ENCODE results near the gene GPLD1.
A peak's percentile ranks its signal among the peaks of the same experiment; 100 is the strongest.
"Not testable (repeated sequence)": the region's sequence is repeated elsewhere in the genome, so short reads cannot be mapped to it uniquely, and the experiment has no call there.

The GPLD1 gene

DNA sequence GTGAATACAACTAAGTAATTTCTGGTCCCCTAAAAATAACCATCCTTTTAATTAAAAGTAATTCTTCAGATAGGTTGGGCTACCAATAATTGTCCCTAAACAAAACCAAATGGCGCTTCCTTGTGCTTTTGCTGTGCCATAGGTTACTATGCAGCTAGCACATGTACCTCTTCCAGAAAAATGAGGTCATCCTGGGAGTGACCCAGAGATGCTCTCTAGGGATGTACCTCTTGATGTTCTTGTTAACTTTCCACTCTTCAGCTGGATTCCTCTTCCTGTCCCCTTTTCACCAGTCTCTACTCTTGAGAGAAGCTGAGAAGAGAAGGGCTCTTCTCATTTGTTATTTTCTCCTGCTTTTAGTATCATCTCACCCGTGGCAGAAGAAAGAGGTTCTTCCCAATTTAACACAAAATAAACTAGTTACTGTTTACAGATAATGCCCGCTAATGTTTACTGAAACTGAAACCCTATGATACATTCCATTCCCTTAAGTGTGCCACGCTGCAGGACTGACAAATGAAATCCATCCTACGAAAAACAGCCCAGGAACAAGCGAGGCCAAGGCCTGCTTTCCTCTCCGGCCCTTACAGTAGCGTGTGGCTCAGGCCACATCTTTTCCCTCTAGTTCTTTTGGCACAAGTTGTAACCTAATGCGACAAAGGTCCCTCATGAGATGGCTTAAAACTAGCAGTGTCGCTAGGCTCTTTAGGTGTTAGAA, 62.5 kb downstream of the GPLD1 start:
- Histone ChIP-seq H3K27ac (ENCODE audit: low read length) (no peak overlapping the region), H3K27me3 (ENCODE audit: control insufficient read depth, insufficient read depth, low read length) (no peaks in the 10 kb centered on the region), H3K4me3 (ENCODE audit: low read length) (no peak overlapping the region), H3K36me3 (ENCODE audit: control insufficient read depth, insufficient read depth, low read length) (peaks cover 5% of the 10 kb centered on the region), H3K9me3 (ENCODE audit: control insufficient read depth, insufficient read depth, low read length) (no peaks in the 10 kb centered on the region), H3K4me1 (ENCODE audit: control insufficient read depth, insufficient read depth, low read length) (no peaks in the 10 kb centered on the region)
- no CpG with 5 or more reads among the region's 10 CpGs for WGBS (ENCODE audit: insufficient coverage, insufficient read length)
- DNase-seq (ENCODE audit: low read depth, low spot score), result no peak

DNA sequence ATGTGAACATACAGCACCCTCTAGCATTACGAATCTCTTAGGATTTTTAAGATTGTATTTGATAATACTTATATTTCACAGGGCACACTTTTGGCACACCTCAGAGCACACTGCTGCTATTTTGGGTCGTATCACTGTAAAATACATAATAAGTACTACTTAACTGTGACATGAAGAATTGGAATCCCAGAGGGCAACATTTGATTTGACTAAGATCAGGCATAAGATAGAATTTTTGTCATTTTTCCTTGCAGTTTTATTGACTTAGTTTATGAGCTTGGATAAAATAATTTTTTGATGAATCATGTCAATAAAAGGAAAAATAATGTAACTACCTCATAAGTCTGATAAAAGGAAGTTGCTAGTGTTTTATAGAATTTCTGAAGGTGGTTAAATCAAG, 64.3 kb downstream of the GPLD1 start:
- H3K36me3 ChIP-seq (ENCODE audit: control insufficient read depth, insufficient read depth, low read length), result peaks cover 12% of the 10 kb centered on the region
- no CpG with 5 or more reads among the region's 2 CpGs for WGBS (ENCODE audit: insufficient coverage, insufficient read length)
- H3K4me1 ChIP-seq (ENCODE audit: control insufficient read depth, insufficient read depth, low read length), result no peaks in the 10 kb centered on the region
- no peaks in the 10 kb centered on the region for H3K27me3 ChIP-seq (ENCODE audit: control insufficient read depth, insufficient read depth, low read length)
- no peak overlapping the region for H3K27ac ChIP-seq (ENCODE audit: low read length)
- H3K4me3 ChIP-seq (ENCODE audit: low read length), result no peak overlapping the region
- H3K9me3 ChIP-seq (ENCODE audit: control insufficient read depth, insufficient read depth, low read length), result no peaks in the 10 kb centered on the region
- no peak for DNase-seq (ENCODE audit: low read depth, low spot score)

DNA sequence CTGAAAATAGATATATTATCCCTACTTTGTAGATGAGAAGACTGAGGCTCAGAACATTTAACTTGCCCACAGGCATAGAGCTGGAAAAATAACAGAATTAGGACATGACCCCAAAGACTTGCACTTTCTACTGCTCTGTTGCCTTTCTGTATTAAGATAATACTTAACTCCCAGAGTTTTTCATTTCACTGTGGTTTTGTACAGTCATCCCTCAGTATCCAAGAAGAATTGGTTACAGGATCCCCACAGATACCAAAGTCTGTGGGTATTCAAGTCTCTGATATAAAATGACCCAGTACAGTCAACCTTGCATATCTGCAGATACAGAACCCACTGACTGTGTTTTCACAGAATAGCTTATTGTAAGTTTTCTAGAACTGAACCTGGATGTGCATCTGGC, 69.9 kb downstream of the GPLD1 start:
- no peak overlapping the region for H3K4me3 ChIP-seq (ENCODE audit: low read length)
- no peak for DNase-seq (ENCODE audit: low read depth, low spot score)
- H3K36me3 ChIP-seq (ENCODE audit: control insufficient read depth, insufficient read depth, low read length), result peaks cover 34% of the 10 kb centered on the region; the same call in 1 of the 2 replicates
- no peaks in the 10 kb centered on the region for H3K9me3 ChIP-seq (ENCODE audit: control insufficient read depth, insufficient read depth, low read length)
- no peak overlapping the region for H3K27ac ChIP-seq (ENCODE audit: low read length)
- H3K4me1 ChIP-seq (ENCODE audit: control insufficient read depth, insufficient read depth, low read length), result no peaks in the 10 kb centered on the region
- H3K27me3 ChIP-seq (ENCODE audit: control insufficient read depth, insufficient read depth, low read length), result no peaks in the 10 kb centered on the region

DNA sequence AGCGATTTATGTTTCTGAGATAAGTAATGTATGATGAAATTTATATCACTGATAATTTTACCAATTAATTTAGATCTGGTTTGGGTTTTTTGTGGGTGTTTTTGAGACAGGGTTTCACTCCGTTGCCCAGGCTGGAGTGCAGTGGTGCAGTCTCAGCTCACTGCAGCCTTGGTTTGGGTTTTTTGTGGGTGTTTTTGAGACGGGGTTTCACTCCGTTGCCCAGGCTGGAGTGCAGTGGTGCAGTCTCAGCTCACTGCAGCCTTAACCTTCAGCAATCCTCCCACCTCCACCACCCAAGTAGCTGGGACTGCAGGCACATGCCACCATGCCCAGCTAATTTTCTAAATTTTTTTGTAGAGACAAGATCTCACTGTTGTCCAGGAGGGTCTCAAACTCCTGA, 73.6 kb downstream of the GPLD1 start:
- Histone ChIP-seq H3K9me3 (ENCODE audit: control insufficient read depth, insufficient read depth, low read length) (no peaks in the 10 kb centered on the region), H3K4me1 (ENCODE audit: control insufficient read depth, insufficient read depth, low read length) (no peaks in the 10 kb centered on the region), H3K27ac (ENCODE audit: low read length) (no peak overlapping the region), H3K36me3 (ENCODE audit: control insufficient read depth, insufficient read depth, low read length) (peaks cover 46% of the 10 kb centered on the region; the same call in 1 of the 2 replicates), H3K27me3 (ENCODE audit: control insufficient read depth, insufficient read depth, low read length) (no peaks in the 10 kb centered on the region), H3K4me3 (ENCODE audit: low read length) (no peak overlapping the region)
- no peak for DNase-seq (ENCODE audit: low read depth, low spot score)
- WGBS (ENCODE audit: insufficient coverage, insufficient read length), result no CpG with 5 or more reads among the region's 4 CpGs

DNA sequence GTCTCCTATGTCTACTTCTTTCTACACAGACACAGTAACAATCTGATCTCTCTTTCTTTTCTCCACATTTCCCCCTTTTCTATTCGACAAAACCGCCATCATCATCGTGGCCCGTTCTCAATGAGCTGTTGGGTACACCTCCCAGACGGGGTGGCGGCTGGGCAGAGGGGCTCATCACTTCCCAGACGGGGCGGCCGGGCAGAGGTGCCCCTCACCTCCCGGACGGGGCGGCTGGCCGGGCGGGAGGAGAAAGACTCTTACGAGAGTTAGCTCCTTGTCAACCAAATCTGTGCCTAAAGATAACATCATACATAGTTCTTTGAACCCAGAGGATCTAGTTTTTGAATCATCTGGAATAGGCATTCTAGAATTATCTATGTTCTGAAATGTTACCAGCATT, 74.8 kb downstream of the GPLD1 start:
- not testable (repeated sequence) for H3K9me3 ChIP-seq (ENCODE audit: control insufficient read depth, insufficient read depth, low read length); H3K4me1 ChIP-seq (ENCODE audit: control insufficient read depth, insufficient read depth, low read length); DNase-seq (ENCODE audit: low read depth, low spot score); H3K4me3 ChIP-seq (ENCODE audit: low read length); H3K27ac ChIP-seq (ENCODE audit: low read length); H3K27me3 ChIP-seq (ENCODE audit: control insufficient read depth, insufficient read depth, low read length)
- peaks cover 36% of the 10 kb centered on the region; the same call in 1 of the 2 replicates for H3K36me3 ChIP-seq (ENCODE audit: control insufficient read depth, insufficient read depth, low read length)
- WGBS (ENCODE audit: insufficient coverage, insufficient read length), result no CpG with 5 or more reads among the region's 15 CpGs

DNA sequence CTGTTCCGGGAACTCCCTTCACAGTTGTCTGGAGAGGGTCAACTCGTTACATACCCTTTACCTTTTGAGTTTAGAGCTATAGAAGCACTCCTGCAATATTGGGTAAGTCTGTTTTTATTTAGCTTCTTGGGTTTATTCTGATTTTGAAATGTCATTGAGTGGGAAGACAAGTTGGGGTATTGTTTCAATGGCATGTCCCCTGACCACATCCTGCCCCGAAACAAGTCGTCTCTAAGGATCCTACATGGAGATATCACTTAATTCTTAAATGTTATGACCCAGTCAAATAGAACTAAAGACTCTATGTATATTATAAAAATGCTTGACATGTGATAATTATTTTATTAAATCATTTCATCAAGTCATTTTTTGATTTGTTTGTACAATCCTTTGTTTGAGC, 77.1 kb downstream of the GPLD1 start:
- H3K4me1 ChIP-seq (ENCODE audit: control insufficient read depth, insufficient read depth, low read length), result no peaks in the 10 kb centered on the region
- H3K9me3 ChIP-seq (ENCODE audit: control insufficient read depth, insufficient read depth, low read length), result no peaks in the 10 kb centered on the region
- WGBS (ENCODE audit: insufficient coverage, insufficient read length), result no CpG with 5 or more reads among the region's 4 CpGs
- H3K36me3 ChIP-seq (ENCODE audit: control insufficient read depth, insufficient read depth, low read length), result peaks cover 25% of the 10 kb centered on the region; the same call in 1 of the 2 replicates
- no peaks in the 10 kb centered on the region for H3K27me3 ChIP-seq (ENCODE audit: control insufficient read depth, insufficient read depth, low read length)
- H3K27ac ChIP-seq (ENCODE audit: low read length), result no peak overlapping the region
- H3K4me3 ChIP-seq (ENCODE audit: low read length), result no peak overlapping the region
- DNase-seq (ENCODE audit: low read depth, low spot score), result no peak

DNA sequence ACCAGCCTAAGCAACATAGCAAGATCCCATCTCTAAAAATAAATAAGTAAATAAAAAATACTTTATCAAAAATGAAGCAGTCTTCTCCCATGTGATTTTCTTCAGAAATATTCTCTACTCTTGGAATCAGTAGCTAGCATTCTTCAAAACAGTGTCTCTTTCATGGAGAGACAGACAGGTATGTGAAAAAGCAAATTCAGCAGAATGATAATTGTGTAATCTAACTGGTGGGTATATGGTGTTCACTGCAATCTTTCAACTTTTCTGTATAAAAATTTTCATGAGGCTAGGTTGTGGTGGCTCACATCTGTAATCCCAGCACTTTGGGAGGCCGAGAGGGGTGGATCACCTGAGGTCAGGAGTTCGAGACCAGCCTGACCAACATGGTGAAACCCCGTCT, 78.8 kb downstream of the GPLD1 start:
- WGBS (ENCODE audit: insufficient coverage, insufficient read length), result no CpG with 5 or more reads among the region's 3 CpGs
- Histone ChIP-seq H3K27ac (ENCODE audit: low read length) (no peak overlapping the region), H3K36me3 (ENCODE audit: control insufficient read depth, insufficient read depth, low read length) (peaks cover 20% of the 10 kb centered on the region; the same call in 1 of the 2 replicates), H3K9me3 (ENCODE audit: control insufficient read depth, insufficient read depth, low read length) (no peaks in the 10 kb centered on the region), H3K27me3 (ENCODE audit: control insufficient read depth, insufficient read depth, low read length) (no peaks in the 10 kb centered on the region), H3K4me3 (ENCODE audit: low read length) (no peak overlapping the region), H3K4me1 (ENCODE audit: control insufficient read depth, insufficient read depth, low read length) (no peaks in the 10 kb centered on the region)
- DNase-seq (ENCODE audit: low read depth, low spot score), result no peak

DNA sequence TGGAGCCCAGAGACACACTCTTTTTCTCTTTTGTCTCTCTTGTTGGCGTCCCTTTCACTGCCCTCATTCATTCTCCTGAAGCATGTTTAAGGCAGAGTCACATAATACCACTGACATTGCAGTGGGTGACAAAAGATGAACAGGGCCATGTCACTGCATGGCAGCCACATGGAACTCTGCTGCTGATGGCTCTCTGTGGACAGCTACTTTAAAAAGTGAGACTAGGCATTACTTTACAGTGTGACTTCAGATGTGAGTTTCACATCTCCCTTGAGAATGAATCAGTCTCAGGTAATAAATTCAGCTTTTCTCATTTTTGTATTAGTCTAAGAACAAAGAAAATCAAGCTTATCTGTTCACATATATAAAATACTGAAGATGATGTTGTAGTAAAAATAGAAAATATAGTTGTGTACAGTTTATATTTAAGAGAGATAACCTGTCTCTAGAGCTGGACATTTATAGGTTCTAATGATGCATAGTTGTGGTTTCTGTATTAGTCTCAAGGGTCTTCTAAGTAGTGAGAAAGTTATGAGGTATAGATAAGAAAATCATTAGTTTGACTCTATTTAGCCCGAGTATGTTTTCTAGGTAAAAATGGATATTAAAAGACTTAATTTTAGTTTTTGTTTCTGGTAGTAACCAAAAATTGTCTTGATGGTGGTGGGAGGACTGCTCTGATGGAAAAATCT, 80.5 kb downstream of the GPLD1 start:
- no CpG with 5 or more reads among the region's 2 CpGs for WGBS (ENCODE audit: insufficient coverage, insufficient read length)

DNA sequence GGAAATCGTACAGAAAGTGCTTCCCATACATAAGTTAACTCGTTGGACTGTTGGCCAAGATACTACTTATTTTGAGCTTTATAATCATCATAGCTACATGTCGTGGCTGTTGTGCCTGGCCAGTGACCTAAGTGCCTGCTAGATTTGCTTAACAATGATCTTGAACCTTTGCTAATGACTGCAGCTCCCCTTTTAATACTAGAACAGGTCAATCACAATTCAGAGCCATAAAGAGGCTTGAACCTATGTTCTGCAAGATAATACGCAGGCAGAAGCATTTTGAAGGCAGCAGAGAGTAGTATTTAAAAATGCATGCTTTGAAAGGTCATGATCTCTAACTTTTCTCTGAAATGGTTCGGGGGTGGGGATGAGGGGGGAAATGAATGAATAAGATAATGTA, 84.1 kb downstream of the GPLD1 start:
- no peak overlapping the region for H3K27ac ChIP-seq (ENCODE audit: low read length)
- H3K27me3 ChIP-seq (ENCODE audit: control insufficient read depth, insufficient read depth, low read length), result no peaks in the 10 kb centered on the region
- no peaks in the 10 kb centered on the region for H3K9me3 ChIP-seq (ENCODE audit: control insufficient read depth, insufficient read depth, low read length)
- WGBS (ENCODE audit: insufficient coverage, insufficient read length), result no CpG with 5 or more reads among the region's 5 CpGs
- peaks cover 2% of the 10 kb centered on the region; the same call in 1 of the 2 replicates for H3K4me1 ChIP-seq (ENCODE audit: control insufficient read depth, insufficient read depth, low read length)
- H3K4me3 ChIP-seq (ENCODE audit: low read length), result peak overlapping the region; percentile 14; the same call in 1 of the 2 replicates
- H3K36me3 ChIP-seq (ENCODE audit: control insufficient read depth, insufficient read depth, low read length), result peaks cover 8% of the 10 kb centered on the region; the same call in 1 of the 2 replicates
- DNase-seq (ENCODE audit: low read depth, low spot score), result no peak

More for the DNA sequence above, 80.5 kb downstream of the GPLD1 start:
- Histone ChIP-seq H3K27me3 (ENCODE audit: control insufficient read depth, insufficient read depth, low read length) (no peaks in the 10 kb centered on the region), H3K27ac (ENCODE audit: low read length) (no peak overlapping the region), H3K36me3 (ENCODE audit: control insufficient read depth, insufficient read depth, low read length) (peaks cover 16% of the 10 kb centered on the region; the same call in 1 of the 2 replicates), H3K4me1 (ENCODE audit: control insufficient read depth, insufficient read depth, low read length) (peaks cover 2% of the 10 kb centered on the region; the same call in 1 of the 2 replicates), H3K4me3 (ENCODE audit: low read length) (no peak overlapping the region), H3K9me3 (ENCODE audit: control insufficient read depth, insufficient read depth, low read length) (no peaks in the 10 kb centered on the region)
- DNase-seq (ENCODE audit: low read depth, low spot score), result no peak

DNA sequence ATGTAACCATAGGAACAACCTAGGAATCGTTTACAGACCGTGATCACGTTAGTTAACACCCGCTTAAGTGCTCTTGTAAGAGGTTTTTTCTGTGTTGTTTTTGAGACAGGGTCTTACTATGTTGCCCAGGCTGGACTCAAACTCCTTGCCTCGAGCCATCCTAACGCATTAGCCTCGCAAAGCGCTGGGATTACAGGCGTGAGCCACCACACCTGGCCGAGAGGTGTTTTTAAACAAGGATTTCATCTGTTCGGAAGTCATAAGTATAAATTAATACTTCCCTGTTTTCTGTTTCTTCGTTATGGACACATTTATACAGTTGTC, 85.9 kb downstream of the GPLD1 start:
- peaks cover 6% of the 10 kb centered on the region; the same call in 1 of the 2 replicates for H3K4me1 ChIP-seq (ENCODE audit: control insufficient read depth, insufficient read depth, low read length)
- peak overlapping the region; percentile 100 for H3K4me3 ChIP-seq (ENCODE audit: low read length)
- no CpG with 5 or more reads among the region's 12 CpGs for WGBS (ENCODE audit: insufficient coverage, insufficient read length)
- H3K27ac ChIP-seq (ENCODE audit: low read length), result no peak overlapping the region
- H3K9me3 ChIP-seq (ENCODE audit: control insufficient read depth, insufficient read depth, low read length), result no peaks in the 10 kb centered on the region
- DNase-seq (ENCODE audit: low read depth, low spot score), result no peak
- H3K36me3 ChIP-seq (ENCODE audit: control insufficient read depth, insufficient read depth, low read length), result peaks cover 8% of the 10 kb centered on the region; the same call in 1 of the 2 replicates
- no peaks in the 10 kb centered on the region for H3K27me3 ChIP-seq (ENCODE audit: control insufficient read depth, insufficient read depth, low read length)

Measured in iPS DF 6.9 (cell line).